Endodermal cell (in vitro differentiated cells): ENCODE data around the gene AGO3. TPM values are rescaled to one million over a fixed set of nuclear protein-coding genes. Genes with fewer than 3 reads are reported as not detected.

Source experiments
- DNase-seq: peaks from one replicate; pipeline ENCODE4 v3.0.0-alpha.2; 2017
- H3K27ac ChIP-seq: 2 replicates; pipeline ENCODE4 v1.5.1; 2013; ENCODE audit warnings: mild to moderate bottlenecking, low read depth, low read length, moderate library complexity
- H3K27me3 ChIP-seq: 2 replicates; pipeline ENCODE4 v1.6.1; 2013; ENCODE audit warnings: mild to moderate bottlenecking, low read length, moderate library complexity; ENCODE audit not compliant: insufficient read depth, control insufficient read depth, poor library complexity, severe bottlenecking
- H3K36me3 ChIP-seq: 2 replicates; pipeline ENCODE4 v1.7.0; 2013; ENCODE audit warnings: mild to moderate bottlenecking, low read length, moderate library complexity; ENCODE audit not compliant: control insufficient read depth, insufficient read depth
- H3K4me1 ChIP-seq: one replicate; pipeline ENCODE4 v1.7.0; 2013; ENCODE audit warnings: low read length; ENCODE audit not compliant: control insufficient read depth, insufficient read depth
- H3K4me3 ChIP-seq: 2 replicates; pipeline ENCODE4 v1.5.1; 2013; ENCODE audit warnings: mild to moderate bottlenecking, low read length, moderate library complexity
- H3K9ac ChIP-seq: 2 replicates; pipeline ENCODE4 v1.6.1; 2013; ENCODE audit warnings: mild to moderate bottlenecking, low read length, moderate library complexity; ENCODE audit not compliant: poor library complexity, severe bottlenecking; ENCODE audit errors: extremely low read depth
- H3K9me3 ChIP-seq: 2 replicates; pipeline ENCODE4 v1.6.1; 2013; ENCODE audit warnings: mild to moderate bottlenecking, low read length, moderate library complexity; ENCODE audit not compliant: control insufficient read depth
- H3K27ac Mint-ChIP-seq: 2 replicates; pipeline ENCODE4 v1.8.0; 2020; ENCODE audit warnings: mixed read lengths
- H3K27me3 Mint-ChIP-seq: 2 replicates; pipeline ENCODE4 v1.8.0; 2021; ENCODE audit warnings: mild to moderate bottlenecking, mixed read lengths; ENCODE audit not compliant: insufficient read depth
- H3K36me3 Mint-ChIP-seq: 2 replicates; pipeline ENCODE4 v1.8.0; 2020; ENCODE audit warnings: low read depth, mixed read lengths
- H3K4me1 Mint-ChIP-seq: 2 replicates; pipeline ENCODE4 v1.8.0; 2020; ENCODE audit warnings: mixed read lengths
- H3K4me3 Mint-ChIP-seq: 2 replicates; pipeline ENCODE4 v1.8.0; 2020; ENCODE audit warnings: mild to moderate bottlenecking, moderate library complexity, mixed read lengths
- H3K9me3 Mint-ChIP-seq: 2 replicates; pipeline ENCODE4 v1.8.0; 2020; ENCODE audit warnings: mild to moderate bottlenecking, mixed read lengths
- CTCF ChIP-seq: fragments of 200-600 bp; sonication (generic); conservative IDR thresholded peaks from 2 replicates; pipeline ENCODE4 v1.5.0; 2021; ENCODE audit warnings: antibody characterized with exemption, mild to moderate bottlenecking
- WGBS, 2 experiments: methylation state at CpG; one replicate each; pipeline versions ENCODE4 v1.1.5 to v1.1.7; 2013; ENCODE audit warnings: missing lambda C conversion rate in 2 of 2, mixed read lengths in 1 of 2; ENCODE audit not compliant: insufficient coverage in 1 of 2, insufficient read length in 1 of 2; 5-methylcytosine and 5-hydroxymethylcytosine counted together
- total RNA-seq, 2 donors: library from RNA; stranded (reverse); fragmentation: NEBNext Ultra II Directional in 1 of 2; extraction: Animal tissue kit (Norgen Biotek cat#: 25700) in 1 of 2; gene quantifications; 2 replicates in 1 of 2; 3 replicates in 1 of 2; pipeline ENCODE4 v1.2.1, GENCODE V29; 2021

AGO3 gene
- total RNA-seq, 2 donors from 2014 or later, result 32.8 to 39.8 TPM

- Mint-ChIP-seq H3K27ac (no peak within 1 kb of the TSS), H3K9me3 (no peaks in the 10 kb centered on the region), H3K4me3 (peak within 1 kb of the TSS; percentile 61), H3K4me1 (no peaks in the 10 kb centered on the region), H3K27me3 (peaks cover 16% of the 10 kb centered on the region), H3K36me3 (no peaks in the 10 kb centered on the region)
- Histone ChIP-seq H3K9me3 (no peaks in the 10 kb centered on the region), H3K27ac (peak within 1 kb of the TSS; percentile 76), H3K9ac (peak within 1 kb of the TSS; percentile 86), H3K4me3 (peak within 1 kb of the TSS; percentile 76), H3K4me1 (no peaks in the 10 kb centered on the region), H3K36me3 (no peaks in the 10 kb centered on the region), H3K27me3 (no peaks in the 10 kb centered on the region)
- DNase-seq, result peak; percentile 92
- 17 to 37% methylated on average over 12 to 59 of the region's 59 CpGs for WGBS, 2 experiments
- no peak for TF ChIP-seq CTCF
These were observed 153.0 kb downstream of the AGO3 start, which contains the start of gene TEKT2 for GRCh38 chr1:36083635-36084496. Gene TEKT2 (plus strand): TSS chr1:36084094. CDS start chr1:36084922, 828 bp downstream.

DNA sequence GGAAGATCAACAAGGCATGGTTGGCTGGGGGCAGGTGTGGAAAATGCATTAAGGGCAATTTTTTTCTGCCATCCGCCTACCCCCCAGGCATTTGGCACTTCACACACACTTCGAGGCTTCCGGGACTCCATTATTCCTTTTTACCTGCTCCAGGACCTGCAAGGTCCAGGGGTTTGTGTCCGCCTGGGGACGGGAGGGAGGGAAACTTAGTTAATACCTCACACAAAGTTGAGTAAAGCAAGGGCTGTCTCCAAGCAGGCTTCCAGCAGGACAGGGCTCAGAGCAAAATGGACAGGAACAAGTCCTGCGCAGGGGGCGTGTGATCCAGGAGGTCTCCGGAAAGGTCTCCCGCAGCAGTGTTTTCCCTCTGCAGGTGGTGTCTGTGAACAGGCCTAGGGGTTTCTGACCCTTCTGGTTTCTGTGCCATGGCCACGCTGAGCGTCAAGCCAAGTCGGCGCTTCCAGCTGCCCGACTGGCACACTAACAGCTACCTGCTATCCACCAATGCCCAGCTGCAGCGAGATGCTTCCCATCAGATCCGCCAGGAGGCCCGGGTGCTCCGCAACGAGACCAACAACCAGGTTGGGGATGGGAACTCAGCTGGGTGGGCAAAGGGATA is 153.7 kb downstream of the AGO3 start:
- Histone ChIP-seq H3K9me3 (no peaks in the 10 kb centered on the region), H3K36me3 (no peaks in the 10 kb centered on the region), H3K27ac (peak overlapping the region; percentile 76), H3K4me3 (peak overlapping the region; percentile 76), H3K4me1 (no peaks in the 10 kb centered on the region), H3K9ac (peak overlapping the region; percentile 86), H3K27me3 (no peaks in the 10 kb centered on the region)
- Mint-ChIP-seq H3K9me3 (no peaks in the 10 kb centered on the region), H3K4me1 (peaks cover 5% of the 10 kb centered on the region), H3K27me3 (peaks cover 16% of the 10 kb centered on the region), H3K36me3 (no peaks in the 10 kb centered on the region), H3K4me3 (peak overlapping the region; percentile 61), H3K27ac (no peak overlapping the region)
- peak; percentile 65 for DNase-seq
- no peak for TF ChIP-seq CTCF
- WGBS, 2 experiments, result 80 to 90% methylated on average over 8 to 19 of the region's 19 CpGs

GRCh38 chr1:36085126-36085525 is 154.2 kb downstream of the AGO3 start:
- H3K4me3 Mint-ChIP-seq, result no peak overlapping the region
- peaks cover 3% of the 10 kb centered on the region for H3K36me3 Mint-ChIP-seq
- Histone ChIP-seq H3K27me3 (no peaks in the 10 kb centered on the region), H3K27ac (no peak overlapping the region), H3K9ac (no peak overlapping the region), H3K4me1 (no peaks in the 10 kb centered on the region), H3K9me3 (no peaks in the 10 kb centered on the region), H3K4me3 (no peak overlapping the region), H3K36me3 (peaks cover under 1% of the 10 kb centered on the region)
- no peak for TF ChIP-seq CTCF
- H3K9me3 Mint-ChIP-seq, result no peaks in the 10 kb centered on the region
- DNase-seq, result no peak
- peaks cover 10% of the 10 kb centered on the region for H3K4me1 Mint-ChIP-seq
- no peak overlapping the region for H3K27ac Mint-ChIP-seq
- H3K27me3 Mint-ChIP-seq, result peaks cover 16% of the 10 kb centered on the region
- 89% methylated on average over 5 to 9 of the region's 9 CpGs for WGBS, 2 experiments
